Head of caudate nucleus (tissue), 42 donors: ENCODE results near the gene L3MBTL4.
"Not testable (repeated sequence)": the region's sequence is repeated elsewhere in the genome, so short reads cannot be mapped to it uniquely, and the experiment has no call there.

Experiments
- DNase-seq, 42 donors: peaks; one replicate each; pipeline versions ENCODE4 v3.0.0 to v3.0.0-alpha.2; 2020 to 2021; ENCODE audit warnings: mixed read lengths in 7 of 42
- intact Hi-C: fragments of 100-400 bp; cut with DNase I; formaldehyde crosslinking; loops from one replicate; pipeline ENCODE4 v1.15.0; 2022

Gene L3MBTL4

DNA sequence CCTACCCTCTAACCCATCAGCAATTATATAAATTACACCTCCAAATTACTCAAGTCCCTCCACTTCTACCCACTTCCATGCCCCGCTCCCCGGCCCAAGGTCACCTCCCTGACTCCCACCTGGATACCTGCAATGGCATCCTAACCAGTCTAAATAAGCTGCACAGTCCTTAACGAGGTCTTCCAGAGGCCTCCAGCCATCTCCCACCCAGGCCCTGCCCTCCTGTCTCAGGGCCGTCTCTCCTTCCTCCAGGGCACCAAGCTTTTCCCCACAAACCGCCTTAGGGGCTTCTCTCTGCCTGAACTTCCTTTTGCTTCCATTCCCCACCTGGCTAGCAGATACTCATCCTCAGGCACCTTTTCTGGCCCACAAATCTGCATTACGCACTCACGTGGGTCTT is 4.8 kb downstream of the L3MBTL4 start:
- DNase-seq: no peak
- intact Hi-C loops: loop anchor here (10.0 kb wide), 1 partner anchor 985 kb away; no protein-coding TSS in a partner anchor

DNA sequence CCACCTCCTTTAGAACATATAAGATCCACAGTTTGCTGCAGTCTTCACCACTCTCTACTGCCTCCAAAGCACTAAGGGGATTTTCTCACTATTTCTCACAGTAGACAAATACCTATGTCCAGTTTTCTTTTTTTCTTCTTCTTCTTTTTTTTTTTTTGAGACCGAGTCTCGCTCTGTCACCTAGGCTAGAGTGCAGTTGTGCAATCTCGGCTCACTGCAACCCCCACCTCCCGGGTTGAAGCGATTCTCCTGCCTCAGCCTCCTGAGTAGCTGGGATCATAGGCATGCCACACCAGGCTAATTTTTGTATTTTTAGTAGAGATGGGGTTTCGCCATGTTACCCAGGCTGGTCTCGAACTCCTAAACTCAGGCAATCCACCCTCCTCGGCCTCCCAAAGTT is 6.2 kb downstream of the L3MBTL4 start:
- intact Hi-C loops, DNase-seq: not testable (repeated sequence)

DNA sequence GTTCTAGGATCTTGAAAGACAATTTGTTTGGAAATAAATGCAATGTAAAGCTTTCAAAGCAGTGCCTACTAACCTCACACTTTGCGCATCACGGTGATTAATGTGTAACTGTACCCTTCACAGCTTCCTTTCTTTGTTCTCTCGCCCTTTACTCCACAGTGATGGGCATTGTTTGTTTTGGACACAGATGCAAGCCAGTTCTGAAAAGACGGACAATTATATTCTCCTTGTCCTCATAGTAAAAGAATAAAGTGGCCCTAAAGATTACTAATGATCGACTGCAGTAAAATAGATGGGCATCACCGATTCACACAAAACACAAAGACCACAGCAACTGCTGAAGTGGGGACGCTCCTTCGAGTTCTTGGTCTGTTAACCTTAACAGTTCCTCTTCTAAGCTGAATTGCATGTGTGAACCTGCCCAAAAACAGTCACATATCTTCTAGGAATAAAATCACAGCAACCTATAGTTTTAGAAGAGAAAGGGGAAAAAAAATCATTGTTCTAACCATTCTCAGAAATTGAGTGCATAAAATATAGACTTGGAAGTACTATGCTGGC is 7.7 kb downstream of the L3MBTL4 start:
- intact Hi-C loops: no loop called here
- peak in 4 of 42 donors; percentile 33 to 48 (median 34) for DNase-seq

DNA sequence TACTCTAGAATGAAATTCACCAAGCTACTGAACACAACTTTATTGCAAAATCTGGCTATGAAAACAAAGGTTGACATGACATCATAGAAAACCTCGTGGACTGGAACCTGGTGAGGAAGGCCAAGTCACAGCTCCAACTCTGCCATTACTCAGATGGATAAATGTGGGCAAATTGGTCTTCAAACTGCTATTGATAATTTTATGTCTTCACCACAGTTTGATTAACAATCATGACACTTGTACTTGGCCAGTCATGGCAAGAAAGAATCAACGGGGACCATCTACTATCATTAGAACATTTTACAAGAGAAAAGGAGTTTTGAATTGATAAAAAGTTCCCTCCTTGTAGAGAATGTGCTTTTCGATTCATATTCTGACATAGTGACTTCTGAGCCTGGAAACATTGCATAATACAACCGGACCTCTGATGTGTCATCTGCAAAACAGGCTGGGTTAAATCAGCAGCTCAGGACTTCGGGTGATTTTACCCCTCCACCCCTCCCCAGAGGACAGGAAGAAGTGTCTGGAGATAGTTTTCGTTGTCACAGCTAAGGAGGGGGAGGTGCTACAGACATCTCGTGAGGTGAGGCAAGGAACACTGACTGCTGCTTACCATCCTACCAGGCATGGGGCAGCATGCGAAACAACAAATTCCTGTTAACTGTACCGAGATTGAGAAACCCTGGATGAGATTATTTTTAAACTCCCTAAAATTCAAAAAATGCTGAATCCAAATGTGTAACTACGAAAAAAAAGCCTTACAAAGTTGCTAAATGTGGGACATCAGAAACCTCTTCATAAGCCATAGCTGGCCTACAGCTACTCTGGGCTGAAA is 8.4 kb downstream of the L3MBTL4 start:
- DNase-seq: no peak
- intact Hi-C loops: no loop called here

DNA sequence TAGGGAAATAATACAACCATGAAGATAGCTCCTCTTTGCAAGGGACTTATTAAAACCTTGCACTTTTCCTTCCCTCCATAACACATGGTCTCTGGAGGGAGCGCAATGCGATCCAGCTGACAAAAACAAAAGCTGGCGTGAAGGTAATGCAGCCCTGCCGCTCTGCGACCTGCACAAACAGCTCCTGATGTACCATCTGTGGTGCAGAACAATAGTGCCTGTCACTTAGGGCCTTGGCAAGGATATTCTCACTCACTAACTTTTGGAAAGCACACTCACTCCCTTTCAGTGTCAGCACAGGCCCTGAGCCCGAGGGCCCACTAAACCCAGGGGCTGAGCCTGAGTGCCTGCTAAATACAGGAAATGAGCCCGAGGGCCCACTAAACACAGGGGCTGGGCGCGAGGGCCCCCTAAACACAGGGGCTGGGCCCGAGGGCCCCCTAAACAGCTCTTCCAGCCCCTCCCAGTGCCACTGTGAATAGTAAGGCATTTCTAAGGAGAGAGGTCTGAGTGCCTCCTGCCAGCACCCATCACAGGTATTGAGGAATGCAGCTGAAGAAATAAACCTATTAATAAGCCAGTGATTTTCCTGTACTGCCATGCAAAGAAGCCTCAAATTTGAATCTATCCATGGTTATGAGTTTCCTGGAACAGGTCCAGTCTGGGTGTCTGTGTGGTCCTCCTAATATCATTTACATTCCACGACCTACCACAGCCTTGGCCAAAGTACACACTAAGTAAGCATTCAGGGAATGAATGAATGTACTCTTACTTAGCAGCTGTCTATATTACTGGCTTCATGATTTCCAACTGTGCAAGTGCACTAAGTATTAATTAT is 9.3 kb downstream of the L3MBTL4 start:
- intact Hi-C loops: no loop called here
- peak in 7 of 42 donors; percentile 12 to 51 (median 32) for DNase-seq

DNA sequence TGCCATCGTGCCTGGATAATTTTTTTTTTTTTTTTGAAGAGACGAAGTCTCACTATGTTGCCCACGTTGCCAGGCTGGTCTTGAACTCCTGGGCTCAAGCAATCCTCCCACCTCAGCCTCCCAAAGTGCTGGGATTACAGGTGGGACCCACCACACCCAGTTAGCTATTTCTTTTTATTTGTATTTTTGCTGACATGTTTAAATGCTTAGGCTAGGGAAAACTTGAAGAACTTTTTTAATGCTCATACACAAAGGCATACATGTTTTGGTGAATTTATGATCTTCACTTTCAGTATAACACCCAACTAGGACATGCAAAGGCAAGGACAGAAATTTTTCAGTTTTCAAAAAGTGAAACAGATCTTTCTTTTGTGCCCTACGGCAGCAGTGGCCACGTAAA is 9.9 kb downstream of the L3MBTL4 start:
- DNase-seq: no peak
- intact Hi-C loops: no loop called here

DNA sequence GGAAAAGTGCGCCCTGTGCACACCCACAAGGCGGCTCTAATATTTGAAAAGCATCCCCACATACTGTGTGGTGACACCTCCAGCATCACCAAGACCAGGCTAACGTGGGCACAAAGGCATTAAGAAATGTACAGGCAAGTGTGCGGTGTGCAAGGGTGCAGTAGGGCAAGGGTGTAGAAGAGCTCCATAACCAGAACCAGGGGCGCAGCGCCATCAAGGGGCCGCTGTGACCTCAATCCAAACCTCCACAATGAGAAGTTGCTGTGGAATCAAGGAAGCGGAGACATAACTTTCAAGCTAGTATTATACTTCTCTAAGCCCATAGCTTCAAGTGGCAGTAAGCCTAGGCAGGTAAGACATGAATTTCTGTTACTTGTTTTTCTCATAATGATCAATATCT is 13.0 kb downstream of the L3MBTL4 start:
- DNase-seq: peak in 10 of 42 donors; percentile 13 to 65 (median 31)
- intact Hi-C loops: no loop called here

DNA sequence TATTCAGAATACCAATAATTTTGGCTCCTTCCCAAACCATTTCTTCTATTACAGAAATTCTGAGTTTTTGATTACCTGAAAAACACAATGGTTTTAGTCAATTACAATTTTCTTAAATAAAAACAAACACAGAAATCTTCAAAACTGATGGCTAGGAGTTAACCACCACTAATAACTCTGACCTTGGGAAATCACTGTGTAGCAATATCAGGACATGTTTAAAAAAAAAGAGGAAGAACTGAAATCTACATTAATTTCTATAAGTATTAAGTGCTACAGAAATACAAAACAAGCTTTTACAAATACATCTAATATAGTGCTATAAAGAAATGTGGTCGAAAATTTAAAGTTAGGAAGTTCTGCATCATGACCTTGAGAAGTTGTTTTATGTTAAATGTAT is 14.9 kb downstream of the L3MBTL4 start:
- DNase-seq: no peak
- intact Hi-C loops: no loop called here

DNA sequence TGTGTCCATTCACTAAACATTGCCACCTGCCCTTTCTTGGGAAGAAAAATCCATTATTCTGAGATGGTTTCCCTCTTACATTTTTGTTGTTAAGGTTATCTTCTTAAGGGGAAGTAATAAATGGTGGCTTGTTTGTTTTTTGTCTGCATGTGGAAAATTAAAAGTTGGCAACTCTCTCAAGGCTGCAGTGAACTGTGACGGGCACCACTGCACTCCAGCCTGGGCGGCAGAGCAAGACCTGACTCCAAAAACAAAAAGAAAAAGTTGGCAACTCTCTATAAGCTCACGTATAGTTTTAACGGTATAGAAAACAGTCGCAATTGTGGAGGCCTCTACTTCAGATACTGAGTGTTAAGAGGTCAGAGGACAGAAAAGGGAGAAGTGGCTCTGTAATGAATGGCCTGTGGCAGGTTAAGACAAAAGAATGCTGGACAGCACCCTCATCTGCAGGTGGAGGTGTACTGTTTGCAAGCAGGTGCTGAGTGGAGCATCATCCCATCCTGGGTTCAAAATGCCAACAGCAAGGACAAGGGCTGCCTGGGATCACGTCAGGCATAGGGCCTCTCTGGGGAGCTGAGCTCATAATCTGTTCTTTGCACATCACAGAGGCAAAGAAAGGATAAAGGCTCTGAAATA is 16.7 kb downstream of the L3MBTL4 start:
- no peak for DNase-seq
- intact Hi-C loops: no loop called here

DNA sequence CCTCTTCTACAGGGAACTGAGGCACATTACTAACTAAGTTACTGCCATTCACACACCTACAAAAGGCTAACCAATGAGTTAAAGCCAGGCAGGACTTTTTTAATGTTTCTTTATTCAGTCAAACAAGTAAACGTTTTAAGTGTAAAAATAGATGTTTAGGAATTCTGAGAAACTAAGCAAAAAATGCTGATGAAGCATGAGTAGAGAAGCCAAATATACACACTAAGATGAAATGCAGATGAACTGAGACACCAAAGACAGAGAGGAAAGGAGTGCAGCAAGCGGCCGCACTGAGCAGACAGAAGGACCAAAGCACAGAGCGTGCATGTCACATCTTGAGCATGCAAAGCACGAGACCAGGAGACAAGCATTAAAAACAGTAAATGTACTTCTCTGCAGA is 17.9 kb downstream of the L3MBTL4 start:
- DNase-seq: no peak
- intact Hi-C loops: no loop called here

DNA sequence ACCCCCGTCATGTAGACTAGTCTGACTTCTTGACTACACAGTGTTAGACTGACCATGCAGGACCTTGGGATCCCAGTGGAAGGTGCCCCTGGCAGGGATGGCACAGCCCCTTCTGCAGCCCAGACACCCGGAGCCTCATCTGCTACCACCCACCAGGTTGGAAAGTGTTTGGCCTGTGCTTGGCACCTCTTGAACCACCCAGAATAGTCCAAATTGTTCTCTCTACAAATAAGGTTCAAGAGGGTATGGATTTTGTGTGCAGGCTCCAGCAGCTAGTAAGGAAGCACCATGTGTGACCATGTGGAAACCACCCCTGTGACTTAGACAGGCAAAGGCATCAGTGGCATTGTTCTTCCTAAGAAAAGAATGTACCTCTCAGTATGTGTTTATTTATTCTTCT is 18.4 kb downstream of the L3MBTL4 start:
- intact Hi-C loops: no loop called here
- no peak for DNase-seq

DNA sequence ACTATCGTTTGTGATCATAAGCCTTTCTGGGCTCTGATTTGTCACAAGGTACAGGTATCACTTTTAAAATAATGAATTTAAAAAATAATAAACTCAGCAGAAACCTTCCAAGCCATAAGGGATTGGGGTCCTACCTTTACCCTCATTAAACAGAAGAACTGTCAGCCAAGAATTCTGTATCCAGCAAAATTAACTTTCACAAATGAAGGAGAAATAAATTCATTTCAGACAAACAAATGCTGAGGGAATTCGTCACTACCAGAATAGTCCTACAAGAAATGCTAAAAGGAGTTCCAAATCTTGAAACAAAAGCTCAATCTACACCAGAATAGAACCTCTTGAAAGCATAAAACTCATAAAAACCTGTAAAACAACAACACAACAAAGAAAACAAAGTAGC is 25.7 kb downstream of the L3MBTL4 start:
- no peak for DNase-seq
- intact Hi-C loops: no loop called here

DNA sequence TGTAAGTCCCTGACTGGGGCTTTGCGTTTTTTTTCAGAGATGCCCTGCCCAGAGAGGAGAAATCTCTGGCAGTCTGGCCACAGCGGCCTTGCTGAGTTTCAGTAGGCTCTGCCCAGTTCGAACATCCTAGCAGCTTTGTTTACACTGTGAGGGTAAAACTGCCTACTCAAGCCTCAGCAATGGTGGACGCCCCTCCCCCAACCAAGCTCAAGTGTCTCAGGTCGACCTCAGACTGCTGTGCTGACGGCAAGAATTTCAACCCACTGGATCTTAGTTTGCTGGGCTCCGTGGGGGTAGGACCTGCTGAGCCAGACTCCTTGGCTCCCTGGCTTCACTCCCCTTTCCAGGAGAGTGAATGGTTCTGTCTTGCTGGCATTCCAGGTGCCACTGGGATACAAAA is 31.7 kb downstream of the L3MBTL4 start:
- intact Hi-C loops: no loop called here
- DNase-seq: no peak

DNA sequence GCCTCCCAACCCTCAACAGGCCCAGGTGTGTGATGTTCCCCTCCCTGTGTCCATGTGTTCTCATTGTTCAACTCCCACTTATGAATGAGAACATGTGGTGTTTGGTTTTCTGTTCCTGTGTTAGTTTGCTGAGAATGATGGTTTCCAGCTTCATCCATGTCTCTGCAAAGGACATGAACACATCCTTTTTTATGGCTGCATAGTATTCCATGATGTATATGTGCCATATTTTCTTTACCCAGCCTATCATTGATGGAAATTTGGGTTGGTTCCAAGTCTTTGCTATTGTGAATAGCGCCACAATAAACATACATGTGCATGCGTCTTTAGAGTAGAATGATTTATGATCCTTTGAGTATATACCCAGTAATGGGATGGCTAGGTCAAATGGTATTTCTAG is 37.2 kb downstream of the L3MBTL4 start:
- DNase-seq: not testable (repeated sequence)

DNA sequence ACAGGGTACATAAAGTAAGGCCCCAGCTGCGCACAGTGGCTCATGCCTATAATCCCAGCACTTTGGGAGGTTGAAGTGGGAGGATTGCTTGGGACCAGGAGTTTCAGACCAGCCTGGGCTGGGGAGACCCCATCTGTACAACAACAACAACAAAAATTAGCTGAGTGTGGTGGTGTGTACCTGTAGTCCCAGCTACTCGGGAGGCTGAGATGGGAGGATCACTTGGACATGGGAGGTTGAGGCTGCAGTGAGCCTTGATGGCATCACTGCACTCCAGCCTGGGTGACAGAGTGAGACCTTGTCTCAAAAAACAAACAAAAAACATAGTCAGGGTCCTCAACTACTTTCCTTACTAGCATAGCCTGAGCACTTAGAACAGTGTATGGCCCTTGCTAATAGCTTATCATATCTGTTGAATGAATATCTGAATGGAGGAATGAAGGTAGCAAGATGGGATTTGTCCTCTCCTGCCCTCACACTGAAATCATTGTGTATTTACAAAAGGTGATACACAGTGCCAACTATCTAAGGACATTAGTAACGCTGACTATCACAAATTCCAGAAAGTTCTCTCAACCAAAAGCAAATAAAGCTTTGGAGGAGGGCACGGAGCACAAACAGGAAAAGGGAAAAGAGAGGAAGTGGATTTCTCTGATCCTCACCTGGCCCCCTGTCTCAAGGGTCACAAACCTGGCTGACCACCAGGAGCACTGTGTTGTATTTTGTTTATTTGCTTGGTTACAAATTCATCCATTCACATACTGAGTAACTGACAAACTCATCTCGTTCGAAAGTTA is 38.1 kb downstream of the L3MBTL4 start:
- DNase-seq: no peak
- intact Hi-C loops: no loop called here

More for the DNA sequence above, 37.2 kb downstream of the L3MBTL4 start:
- intact Hi-C loops: not testable (repeated sequence)

DNA sequence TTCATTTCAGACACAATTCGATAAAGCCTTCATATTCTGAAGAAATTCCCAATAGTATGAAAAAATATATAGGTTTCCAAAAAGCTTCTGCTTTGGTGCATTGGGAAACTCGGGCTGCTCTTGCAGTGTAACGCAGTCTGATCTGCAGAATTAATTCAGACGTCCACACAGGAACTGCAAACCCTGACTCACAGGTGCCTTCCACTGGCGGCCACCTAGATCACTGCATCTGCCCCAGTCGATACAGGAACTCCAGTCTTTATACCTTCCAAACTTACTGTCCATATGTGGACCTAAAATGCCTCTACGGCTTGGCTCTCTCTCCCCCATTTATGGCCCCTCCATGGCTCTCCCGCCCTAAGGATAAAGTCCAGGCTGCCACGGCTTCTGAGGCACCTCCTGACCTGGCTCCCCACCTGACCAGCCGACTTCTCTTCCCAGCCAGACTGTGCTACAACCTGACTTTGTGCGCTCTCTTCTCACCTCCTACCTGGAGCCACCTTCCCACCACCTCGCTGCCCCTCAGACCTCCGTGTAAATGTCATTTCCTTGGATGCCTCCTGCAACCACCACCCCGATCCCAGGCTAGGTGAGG is 39.7 kb downstream of the L3MBTL4 start:
- intact Hi-C loops: no loop called here
- no peak for DNase-seq

DNA sequence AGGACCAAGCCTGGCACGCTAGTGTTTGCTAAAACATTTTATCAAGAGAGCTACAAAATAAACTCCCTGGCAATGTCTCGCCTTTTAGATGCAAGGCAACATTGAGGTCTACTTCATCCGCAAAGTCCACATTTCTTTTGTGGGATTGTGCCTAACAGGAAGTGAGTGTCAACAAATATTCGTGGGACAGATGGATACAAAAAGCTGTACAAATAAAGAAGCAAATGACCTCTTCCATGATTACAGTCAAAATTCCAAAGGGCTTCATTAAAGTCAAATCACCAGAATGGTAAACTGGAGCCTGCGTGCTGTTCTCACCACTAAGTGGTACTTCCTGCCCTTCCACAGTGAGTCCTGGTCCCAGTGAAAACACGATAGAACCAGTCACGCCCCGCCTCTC is 40.4 kb downstream of the L3MBTL4 start:
- intact Hi-C loops: no loop called here
- DNase-seq: no peak

DNA sequence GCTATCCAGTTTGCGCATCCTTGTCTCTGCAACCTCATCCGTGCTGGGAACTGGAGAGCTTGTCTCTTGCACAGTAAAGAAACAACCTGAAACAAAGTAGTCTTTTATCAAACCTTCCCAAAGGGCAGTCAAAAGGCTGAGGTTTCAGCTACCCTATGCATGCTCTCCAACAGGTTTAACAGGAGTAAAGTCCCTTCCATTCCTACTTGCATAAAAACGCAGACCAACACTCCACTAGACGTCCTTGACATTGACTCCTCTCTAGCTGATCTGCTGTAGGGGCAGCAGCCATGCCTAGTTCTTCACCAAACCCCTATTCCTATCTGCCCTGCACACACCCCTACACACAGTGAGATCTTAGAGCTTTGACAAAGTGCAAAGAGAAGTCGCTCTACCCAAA is 41.5 kb downstream of the L3MBTL4 start:
- intact Hi-C loops: no loop called here
- no peak for DNase-seq
